ENCODE measurements around the gene CPNE9. TPM values are rescaled to one million over a fixed set of nuclear protein-coding genes. Genes with fewer than 3 reads are reported as not detected.

CPNE9 gene
- total and polyA plus RNA-seq, 2 experiments from 2014 or later = 7.0 to 8.8 TPM

DNA sequence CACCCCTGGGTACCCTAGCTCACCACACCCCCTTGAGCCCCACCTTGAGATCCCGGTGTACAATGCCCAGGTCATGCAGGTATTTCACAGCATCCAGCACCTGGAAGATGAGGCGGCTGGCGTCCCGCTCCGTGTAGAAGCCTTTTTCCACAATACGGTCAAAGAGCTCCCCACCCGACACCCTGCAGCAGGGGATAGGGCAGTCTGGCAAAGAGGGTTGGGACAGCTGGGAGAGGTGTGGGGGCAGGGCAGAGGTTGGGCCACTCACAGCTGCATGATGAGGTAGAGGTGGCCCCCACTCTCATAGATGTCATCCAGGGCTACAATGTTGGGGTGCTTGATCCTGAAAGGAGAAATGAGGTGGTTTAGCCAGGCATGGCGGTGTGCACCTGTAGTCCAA lies 59.2 kb downstream of the CPNE9 start:
- H3K36me3 Mint-ChIP-seq (ENCODE audit: low read depth) = peaks cover 19% of the 10 kb centered on the region

DNA sequence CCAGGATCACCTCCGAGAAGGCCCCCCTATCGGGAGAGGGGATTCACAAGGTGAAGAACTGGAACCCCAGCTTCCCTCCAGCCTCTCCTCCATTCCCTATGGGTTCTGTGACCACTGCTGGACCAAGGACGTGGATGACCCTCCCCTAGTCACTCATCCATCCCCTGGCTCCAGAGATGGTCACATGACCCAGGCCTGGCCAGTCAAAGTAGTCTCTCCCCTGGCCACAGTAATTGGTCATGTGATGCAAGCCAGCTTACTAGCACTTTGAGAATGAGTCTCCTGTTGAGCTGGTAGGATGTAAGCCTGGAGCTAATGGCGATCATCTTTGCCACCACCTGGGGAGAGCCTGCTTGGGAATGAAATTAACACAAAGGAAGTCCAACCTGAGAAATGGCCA lies 62.2 kb downstream of the CPNE9 start:
- DNase-seq (ENCODE audit: low spot score) (peak; percentile 25), ATAC-seq (peak; percentile 5)
- Mint-ChIP-seq H3K4me1 (peaks cover 18% of the 10 kb centered on the region), H3K27me3 (ENCODE audit: insufficient read depth, low read depth, poor library complexity) (peaks cover 40% of the 10 kb centered on the region), H3K27ac (no peak overlapping the region), H3K4me3 (no peak overlapping the region), H3K9me3 (no peaks in the 10 kb centered on the region), H3K36me3 (ENCODE audit: low read depth) (peaks cover 3% of the 10 kb centered on the region; the same call in 2 of the 3 replicates)
- Histone ChIP-seq H3K27me3 (ENCODE audit: insufficient read depth) (peaks cover 43% of the 10 kb centered on the region), H3K36me3 (ENCODE audit: insufficient read depth) (no peaks in the 10 kb centered on the region), H4K20me1 (replicated peaks; ENCODE audit: insufficient read depth) (no peaks in the 10 kb centered on the region), H3K4me2 (no peak overlapping the region), H3K9me2 (ENCODE audit: insufficient read depth) (no peaks in the 10 kb centered on the region), H3F3A (replicated peaks; ENCODE audit: low read depth) (no peaks in the 10 kb centered on the region), H3K4me3 (no peak overlapping the region), H2AFZ (no peak overlapping the region), H3K27ac (ENCODE audit: low read depth) (no peak overlapping the region), H3K79me2 (replicated peaks; ENCODE audit: insufficient read depth) (no peaks in the 10 kb centered on the region), H3K4me1 (ENCODE audit: insufficient read depth) (no peaks in the 10 kb centered on the region)
- TF ChIP-seq NANOG (IDR thresholded peaks at IDR 0.05; ENCODE audit: borderline replicate concordance) = no peak
- TF ChIP-seq STAT1 (IDR thresholded peaks at IDR 0.05; ENCODE audit: unreplicated experiment) = no peak
- no peak for TF ChIP-seq EZH2phosphoT487 (IDR thresholded peaks at IDR 0.05; ENCODE audit: unreplicated experiment)
- no peak for TF ChIP-seq ZNF331 (CRISPR knock-in tag; IDR thresholded peaks at IDR 0.05; ENCODE audit: low read depth)
- no peak for TF ChIP-seq POLR2AphosphoS5 (IDR thresholded peaks at IDR 0.05; ENCODE audit: low read depth)
- no peak for TF ChIP-seq ETS1 (IDR thresholded peaks at IDR 0.05)
- no peak for TF ChIP-seq EZH2 (IDR thresholded peaks at IDR 0.05; ENCODE audit: low read depth, unreplicated experiment)
- TF ChIP-seq ZNF114 (CRISPR knock-in tag; IDR thresholded peaks at IDR 0.05) = no peak
- no peak for TF ChIP-seq CREB1 (CRISPR knock-in tag; IDR thresholded peaks at IDR 0.05; ENCODE audit: low read depth)
- TF ChIP-seq CTCF (conservative IDR thresholded peaks at IDR 0.05; ENCODE audit: low read depth in 2 of 2) = no peak
- TF ChIP-seq, protein P1, sequence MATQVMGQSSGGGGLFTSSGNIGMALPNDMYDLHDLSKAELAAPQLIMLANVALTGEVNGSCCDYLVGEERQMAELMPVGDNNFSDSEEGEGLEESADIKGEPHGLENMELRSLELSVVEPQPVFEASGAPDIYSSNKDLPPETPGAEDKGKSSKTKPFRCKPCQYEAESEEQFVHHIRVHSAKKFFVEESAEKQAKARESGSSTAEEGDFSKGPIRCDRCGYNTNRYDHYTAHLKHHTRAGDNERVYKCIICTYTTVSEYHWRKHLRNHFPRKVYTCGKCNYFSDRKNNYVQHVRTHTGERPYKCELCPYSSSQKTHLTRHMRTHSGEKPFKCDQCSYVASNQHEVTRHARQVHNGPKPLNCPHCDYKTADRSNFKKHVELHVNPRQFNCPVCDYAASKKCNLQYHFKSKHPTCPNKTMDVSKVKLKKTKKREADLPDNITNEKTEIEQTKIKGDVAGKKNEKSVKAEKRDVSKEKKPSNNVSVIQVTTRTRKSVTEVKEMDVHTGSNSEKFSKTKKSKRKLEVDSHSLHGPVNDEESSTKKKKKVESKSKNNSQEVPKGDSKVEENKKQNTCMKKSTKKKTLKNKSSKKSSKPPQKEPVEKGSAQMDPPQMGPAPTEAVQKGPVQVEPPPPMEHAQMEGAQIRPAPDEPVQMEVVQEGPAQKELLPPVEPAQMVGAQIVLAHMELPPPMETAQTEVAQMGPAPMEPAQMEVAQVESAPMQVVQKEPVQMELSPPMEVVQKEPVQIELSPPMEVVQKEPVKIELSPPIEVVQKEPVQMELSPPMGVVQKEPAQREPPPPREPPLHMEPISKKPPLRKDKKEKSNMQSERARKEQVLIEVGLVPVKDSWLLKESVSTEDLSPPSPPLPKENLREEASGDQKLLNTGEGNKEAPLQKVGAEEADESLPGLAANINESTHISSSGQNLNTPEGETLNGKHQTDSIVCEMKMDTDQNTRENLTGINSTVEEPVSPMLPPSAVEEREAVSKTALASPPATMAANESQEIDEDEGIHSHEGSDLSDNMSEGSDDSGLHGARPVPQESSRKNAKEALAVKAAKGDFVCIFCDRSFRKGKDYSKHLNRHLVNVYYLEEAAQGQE (IDR thresholded peaks at IDR 0.05; ENCODE audit: unreplicated experiment) = no peak
- no peak for TF ChIP-seq JUNB (IDR thresholded peaks at IDR 0.05; ENCODE audit: unreplicated experiment)

More for the DNA sequence above, 59.2 kb downstream of the CPNE9 start:
- Mint-ChIP-seq H3K27ac (no peak overlapping the region), H3K4me3 (no peak overlapping the region), H3K4me1 (peaks cover 11% of the 10 kb centered on the region; the same call in 1 of the 3 replicates), H3K27me3 (ENCODE audit: insufficient read depth, low read depth, poor library complexity) (peaks cover 22% of the 10 kb centered on the region), H3K9me3 (no peaks in the 10 kb centered on the region)
- Histone ChIP-seq H4K20me1 (replicated peaks; ENCODE audit: insufficient read depth) (no peaks in the 10 kb centered on the region; the same call in 1 of the 2 replicates), H3F3A (replicated peaks; ENCODE audit: low read depth) (no peaks in the 10 kb centered on the region), H3K27me3 (ENCODE audit: insufficient read depth) (peaks cover 15% of the 10 kb centered on the region; the same call in 1 of the 2 replicates), H3K36me3 (ENCODE audit: insufficient read depth) (no peaks in the 10 kb centered on the region; the same call in 1 of the 2 replicates), H3K4me1 (ENCODE audit: insufficient read depth) (no peaks in the 10 kb centered on the region), H3K4me2 (no peak overlapping the region), H3K4me3 (no peak overlapping the region), H3K79me2 (replicated peaks; ENCODE audit: insufficient read depth) (no peaks in the 10 kb centered on the region), H3K27ac (ENCODE audit: low read depth) (no peak overlapping the region), H3K9me2 (ENCODE audit: insufficient read depth) (no peaks in the 10 kb centered on the region), H2AFZ (no peak overlapping the region)
- DNase-seq (ENCODE audit: low spot score) = no peak
- peak; percentile 53 for ATAC-seq
- TF ChIP-seq STAT1 (IDR thresholded peaks at IDR 0.05; ENCODE audit: unreplicated experiment) (no peak), CTCF (conservative IDR thresholded peaks at IDR 0.05; ENCODE audit: low read depth in 2 of 2) (no peak), CREB1 (CRISPR knock-in tag; IDR thresholded peaks at IDR 0.05; ENCODE audit: low read depth) (no peak)
